GM19035 (cell line): ENCODE measurements around the gene TMPRSS4.

ENCODE experiments used
- ATAC-seq: cut with Tn5 transposase; IDR thresholded peaks from one replicate; pipeline ENCODE4 v1.9.1; 2021; ENCODE audit not compliant: unreplicated experiment

Gene TMPRSS4

DNA sequence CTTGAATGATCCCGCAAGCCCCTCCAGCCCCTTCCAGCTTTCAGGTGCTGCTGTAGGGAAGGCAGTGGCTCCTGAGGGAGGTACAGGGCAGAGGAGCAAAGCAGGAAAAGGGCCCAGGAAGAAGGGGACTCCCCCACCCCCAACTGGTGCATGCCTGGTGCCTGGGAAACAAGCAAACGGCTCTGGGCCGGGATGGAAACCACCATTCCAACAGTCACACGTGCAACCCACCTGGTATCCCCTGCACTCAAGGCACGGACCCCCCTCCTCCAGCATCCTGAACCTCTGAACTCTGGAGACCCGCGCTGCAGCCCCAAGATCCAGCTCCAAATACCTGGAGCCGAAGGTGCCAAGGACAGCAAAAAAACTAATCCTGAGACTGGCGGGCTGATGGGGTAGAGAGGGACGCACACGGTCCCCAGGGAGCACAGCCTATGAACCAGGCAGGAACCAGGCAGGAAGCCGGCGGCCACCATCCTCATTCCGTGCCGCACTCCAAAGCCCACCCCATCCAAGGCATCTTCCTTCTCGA, 75.2 kb downstream of the TMPRSS4 start:
- ATAC-seq = no peak

DNA sequence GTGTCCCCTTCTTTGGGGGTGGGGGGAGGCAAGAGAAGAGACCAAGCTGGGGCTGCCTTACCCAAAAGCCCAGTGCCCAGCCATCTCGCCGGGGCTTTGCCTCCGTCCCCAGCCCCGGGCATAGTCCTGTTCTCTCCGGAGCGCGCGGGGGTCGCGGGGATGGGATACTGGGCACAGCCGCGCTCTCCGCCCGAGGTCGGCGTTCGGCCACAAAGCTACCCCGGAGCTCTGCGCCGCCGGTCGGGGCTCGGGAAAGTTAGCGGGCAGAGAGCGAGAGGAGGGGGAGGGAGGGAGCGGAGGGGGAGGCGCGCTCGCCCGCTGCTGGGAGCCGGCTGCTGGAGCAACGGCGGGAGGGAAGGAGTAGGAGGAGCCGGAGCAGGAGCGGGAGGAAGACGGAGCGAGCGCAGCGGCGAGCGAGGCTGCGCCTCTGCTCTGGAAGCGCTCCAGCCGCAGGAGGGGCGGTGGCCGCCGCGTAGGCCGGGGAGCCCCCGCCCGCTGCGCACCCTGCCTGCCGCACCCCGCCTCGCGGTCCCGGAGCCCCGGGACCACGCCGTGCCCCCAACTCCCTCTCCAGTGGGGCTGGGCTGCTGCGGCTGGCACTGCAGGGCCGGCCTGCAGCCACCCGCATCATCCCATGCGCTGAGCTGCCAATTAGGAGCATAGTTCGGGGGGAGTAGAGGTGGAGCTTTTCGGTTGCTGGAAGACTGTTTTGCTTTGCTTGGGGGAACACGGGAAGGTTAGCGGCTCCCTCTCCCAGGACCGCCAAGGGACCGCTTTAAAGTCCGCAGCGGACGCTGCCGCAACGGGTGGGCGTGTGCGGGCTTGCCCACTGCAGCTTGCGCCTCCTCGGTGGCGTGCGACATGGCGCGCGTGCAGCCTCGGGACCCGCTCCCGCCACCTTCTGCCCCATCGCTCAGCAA, 75.9 kb downstream of the TMPRSS4 start, which contains the start of gene SCN4B:
TSS of gene SCN4B (minus strand) at position 272 of the 920 bp plus-strand sequence. CDS start at position 122, 150 bp downstream.
- ATAC-seq = no peak

DNA sequence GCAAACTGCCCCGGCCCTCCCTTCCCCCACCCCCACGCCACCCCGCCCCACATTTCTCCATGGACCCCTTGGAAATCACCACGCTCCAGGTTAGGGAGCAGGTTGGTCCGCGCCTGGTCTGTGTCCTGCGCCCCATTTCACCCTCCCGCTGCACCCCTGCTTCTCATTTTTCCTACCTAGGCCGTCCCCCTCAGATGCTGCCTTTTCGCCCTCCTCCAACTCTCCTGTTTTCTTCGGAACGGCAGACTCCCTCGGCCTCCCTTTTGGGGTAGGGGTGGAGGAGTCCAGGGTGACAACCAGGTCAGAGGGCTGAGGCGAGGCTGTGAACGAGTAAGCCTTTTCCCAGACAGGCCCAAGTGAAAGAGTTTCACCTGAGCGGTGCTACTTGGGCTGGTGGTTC, 76.6 kb downstream of the TMPRSS4 start:
- ATAC-seq = no peak

DNA sequence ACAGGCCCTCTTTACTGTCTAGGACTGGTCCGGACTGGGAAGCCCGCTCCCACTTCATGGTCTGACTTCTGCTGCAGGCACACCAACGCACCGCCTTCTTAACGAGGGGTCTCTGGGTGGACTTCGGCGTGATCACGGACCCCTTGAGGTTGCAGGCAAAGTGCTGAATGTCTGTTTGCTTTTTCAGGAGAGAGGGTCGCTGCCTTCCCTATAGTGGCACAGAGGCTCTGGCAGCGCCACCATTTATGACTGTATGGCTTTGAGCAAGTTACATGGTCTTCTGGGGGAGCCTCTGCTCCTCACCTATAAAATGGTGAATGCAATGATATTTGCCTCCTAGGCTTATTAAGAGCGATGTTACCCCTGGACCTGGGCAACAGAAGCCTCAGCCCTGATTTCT, 77.1 kb downstream of the TMPRSS4 start:
- no peak for ATAC-seq

DNA sequence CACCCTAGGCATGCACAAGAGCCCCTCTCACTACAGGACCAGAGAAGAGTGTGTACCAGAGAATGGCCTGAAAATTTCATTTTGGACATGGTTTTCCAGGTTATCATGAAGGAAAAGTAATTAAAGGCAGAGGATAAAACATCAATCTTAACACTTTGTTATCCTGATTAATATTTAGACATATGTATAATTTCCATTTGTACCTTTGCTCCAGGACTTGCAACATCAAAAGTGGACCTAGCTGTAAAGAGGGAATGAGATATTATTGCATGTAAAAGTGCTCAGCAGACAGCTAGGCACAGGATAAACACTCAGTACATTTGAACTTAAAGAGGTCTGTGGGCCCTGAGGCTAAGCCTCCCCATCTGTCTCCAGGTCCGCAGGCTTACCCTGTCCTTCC, 77.8 kb downstream of the TMPRSS4 start:
- ATAC-seq = no peak

DNA sequence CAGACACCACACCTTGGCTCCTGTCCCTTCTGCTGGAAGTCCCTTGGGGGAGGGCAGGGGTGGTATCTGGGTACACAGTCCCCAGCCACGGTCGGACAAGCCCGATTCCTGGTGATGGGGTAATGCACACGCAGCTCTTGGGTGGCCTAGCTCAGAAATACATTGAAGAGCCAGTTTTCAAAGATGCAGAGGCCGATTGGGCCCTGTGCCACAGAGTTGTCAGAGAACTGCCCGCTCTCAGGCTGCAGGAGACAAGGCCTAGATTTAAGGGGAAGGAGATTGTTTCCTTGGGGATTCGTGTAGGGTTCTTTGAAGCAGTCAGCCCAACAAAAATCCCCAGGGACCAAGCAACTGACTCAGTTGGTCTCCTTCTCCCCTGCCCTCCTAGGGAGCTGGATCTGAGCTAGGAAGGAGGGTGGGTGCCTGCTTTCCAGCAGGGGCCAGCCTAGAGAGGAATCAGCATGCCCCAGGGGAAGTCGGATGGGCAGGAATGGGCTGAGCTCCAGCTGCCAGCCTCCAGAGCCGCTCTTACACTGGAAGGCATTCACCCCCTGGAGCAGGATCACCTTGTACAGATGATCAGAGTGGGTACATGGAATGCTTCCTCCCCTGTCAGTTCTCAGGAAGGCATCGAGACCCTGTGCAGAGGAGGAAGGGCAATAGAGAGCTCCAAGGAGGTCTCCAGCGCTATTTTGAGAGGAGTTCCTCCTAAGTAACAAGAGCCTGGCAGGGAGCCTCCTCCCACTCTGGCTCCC, 79.1 kb downstream of the TMPRSS4 start:
- ATAC-seq = no peak

DNA sequence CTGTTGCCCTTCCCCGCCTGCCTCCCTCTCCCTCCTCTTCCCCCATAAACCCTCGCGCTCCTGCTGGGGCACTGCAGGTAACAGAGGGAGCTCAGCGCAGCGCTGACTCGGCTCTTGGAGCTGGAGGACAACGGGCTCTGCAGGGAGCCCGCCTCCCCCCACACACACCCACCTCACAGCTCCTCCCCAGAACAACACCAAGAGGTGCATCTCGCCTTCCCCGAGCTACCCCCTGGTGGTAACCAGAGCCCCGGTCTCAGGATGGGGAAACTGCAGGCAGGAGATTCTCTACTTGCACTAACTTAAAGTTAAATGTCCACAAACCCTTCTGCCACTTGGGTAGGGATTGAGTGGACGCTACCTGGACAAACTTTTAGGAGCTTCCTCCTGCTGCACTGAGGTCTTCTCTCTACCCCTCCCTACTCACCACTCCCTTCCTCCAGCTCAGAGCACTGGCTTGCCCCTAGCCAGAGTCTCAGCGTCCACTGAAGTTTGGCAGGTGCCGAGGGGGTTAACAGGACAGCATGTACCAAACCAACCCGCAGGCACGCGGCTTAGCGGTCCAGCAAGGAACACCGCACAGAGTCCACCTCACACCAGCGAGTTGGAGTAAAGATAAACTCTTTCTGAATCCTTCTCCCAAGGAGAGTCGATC, 79.8 kb downstream of the TMPRSS4 start:
- no peak for ATAC-seq

DNA sequence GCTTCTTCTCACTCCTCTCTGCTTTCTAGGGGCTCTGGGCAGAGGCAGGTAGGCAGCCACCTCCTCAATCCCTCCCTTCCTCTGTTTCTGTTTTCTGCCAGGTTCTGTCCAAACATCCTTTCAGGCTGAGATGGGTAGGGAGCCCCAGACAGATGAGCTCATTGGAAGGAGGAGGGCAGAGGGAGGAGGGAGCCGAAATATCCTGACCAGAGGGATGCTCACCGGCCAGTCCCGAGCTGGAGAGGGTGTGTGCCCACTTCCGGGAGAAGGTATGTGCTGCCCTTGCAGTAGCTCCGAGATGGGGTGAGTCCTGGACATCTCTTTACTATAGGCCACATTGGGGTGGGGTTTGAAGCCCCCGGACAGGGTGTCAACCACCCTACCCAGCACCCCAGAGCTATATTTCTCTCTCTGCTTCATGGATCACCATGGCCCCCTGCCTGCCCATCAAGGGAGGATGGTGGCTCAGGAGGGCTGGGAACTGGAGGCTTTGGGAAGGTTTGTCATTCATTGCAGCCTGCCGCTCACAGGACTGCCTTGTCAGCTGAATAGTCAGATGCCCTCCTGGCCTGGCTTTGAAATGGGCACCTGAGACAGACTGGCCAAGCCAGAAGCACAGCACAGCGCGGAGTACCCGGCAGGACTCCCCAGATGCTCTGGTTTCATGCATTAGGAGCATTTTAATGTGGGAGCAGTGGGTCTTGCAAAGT, 80.5 kb downstream of the TMPRSS4 start:
- no peak for ATAC-seq

DNA sequence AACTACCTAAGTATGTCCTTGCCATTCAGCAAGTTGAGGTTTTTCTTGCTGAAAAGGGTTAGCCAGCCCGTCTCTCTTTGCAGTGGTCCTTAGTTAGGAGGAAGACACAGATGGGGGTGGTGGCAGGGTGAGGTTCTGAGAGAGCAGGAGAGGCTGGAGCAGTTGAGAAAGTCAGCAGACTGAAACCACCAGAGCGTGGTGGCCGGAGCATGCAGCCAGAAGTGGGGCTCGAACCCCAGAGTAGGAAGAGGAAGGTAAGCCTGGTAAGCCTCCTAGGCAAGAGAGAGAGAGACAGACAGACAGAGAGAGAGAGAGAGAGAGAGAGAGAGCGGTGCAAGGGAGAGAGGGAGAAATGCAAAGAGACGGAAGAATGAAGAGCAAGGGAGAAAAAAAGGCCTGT, 84.9 kb downstream of the TMPRSS4 start:
- no peak for ATAC-seq

DNA sequence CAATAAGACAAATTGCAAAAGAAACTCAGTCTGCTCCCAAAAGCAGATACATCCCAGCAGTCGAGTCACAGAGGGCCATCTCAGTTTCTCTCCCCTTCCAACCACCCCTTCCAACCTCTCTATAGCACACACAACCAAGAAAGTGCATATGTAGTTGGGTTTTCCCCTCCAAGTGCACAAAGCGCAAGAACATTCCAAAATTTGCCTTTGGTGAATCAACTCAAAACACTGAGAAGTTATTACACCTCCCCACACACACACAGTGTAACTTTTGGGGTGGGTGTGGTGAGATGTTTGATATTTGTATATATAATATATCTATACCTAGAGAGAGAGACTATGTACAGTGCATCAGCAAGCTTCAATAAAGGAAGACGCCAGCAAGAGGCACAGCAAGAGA, 86.0 kb downstream of the TMPRSS4 start:
- ATAC-seq = no peak

DNA sequence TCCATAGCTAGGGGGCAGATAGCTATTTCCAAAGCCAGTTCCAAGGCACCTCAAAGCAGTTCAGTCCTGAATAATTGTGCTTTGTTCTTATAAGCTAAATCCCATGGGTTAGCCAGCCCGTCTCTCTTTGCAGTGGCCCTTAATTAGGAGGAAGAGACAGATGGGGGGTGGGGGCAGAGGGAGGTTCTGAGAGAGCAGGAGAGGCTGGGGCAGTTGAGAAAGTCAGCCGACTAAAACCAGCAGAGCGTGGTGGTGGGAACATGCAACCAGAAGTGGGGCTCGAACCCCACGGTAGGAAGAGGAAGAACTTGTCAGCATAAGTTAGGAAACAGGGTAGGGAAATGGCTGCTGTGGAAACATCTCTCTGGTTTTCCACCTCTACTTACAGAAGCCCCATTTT, 86.6 kb downstream of the TMPRSS4 start:
- ATAC-seq = no peak

DNA sequence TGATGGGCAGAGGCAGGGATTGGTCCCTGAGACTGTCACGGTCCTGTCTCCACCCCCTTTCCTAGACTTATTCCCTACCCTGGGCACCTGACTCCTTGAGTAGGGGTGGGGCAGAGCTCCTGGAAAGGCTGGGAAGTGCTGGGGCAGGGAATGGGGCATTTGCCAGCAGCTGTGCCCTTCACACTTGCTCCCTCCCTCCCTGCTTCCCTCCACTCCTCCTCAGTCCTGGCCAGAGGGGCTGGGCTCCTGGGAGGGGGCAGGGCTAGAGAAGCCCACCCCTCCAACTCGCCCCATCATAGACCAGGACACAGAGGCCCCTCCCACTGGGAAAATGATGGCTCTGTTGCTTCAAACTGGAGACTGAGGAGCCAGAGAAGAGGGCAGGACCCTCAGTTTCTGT, 88.0 kb downstream of the TMPRSS4 start:
- no peak for ATAC-seq

DNA sequence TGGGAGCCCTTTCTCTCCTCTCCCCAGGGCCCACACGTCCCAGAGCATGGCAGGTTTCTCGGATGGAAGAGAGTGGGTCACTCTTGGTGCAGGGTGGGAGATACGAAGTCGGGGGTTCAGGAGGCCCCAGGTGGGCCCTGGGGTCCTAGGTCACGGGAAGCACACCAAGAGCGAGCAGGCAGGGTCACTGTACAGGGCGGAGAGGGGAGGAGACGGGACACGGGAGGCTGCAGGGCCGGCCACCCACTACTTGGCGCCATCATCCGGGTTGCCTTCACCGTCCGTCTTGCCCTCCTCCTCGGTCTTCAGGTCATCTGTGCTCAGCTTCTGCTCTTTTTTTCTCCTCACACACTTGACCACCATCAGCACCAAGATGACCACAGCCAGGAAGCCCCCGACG, 89.8 kb downstream of the TMPRSS4 start:
- no peak for ATAC-seq

DNA sequence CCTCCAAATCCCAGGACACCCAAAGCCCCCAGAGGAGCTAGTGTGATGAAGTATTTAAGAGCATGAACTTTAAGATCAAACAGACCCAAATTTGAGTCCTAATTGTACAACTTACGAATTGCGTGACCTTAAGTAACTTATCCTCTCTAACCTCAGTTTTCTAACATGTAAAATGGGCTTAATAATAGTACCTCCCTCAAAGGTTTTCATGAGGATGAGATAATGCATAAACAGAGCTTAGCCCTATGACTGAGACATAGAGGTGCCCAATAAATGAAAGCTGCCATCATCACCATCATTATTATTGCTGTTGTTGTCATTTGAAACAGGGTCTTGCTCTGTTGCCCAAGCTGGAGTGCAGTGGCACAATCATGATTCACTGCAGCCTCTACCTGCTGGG, 90.4 kb downstream of the TMPRSS4 start:
- no peak for ATAC-seq

DNA sequence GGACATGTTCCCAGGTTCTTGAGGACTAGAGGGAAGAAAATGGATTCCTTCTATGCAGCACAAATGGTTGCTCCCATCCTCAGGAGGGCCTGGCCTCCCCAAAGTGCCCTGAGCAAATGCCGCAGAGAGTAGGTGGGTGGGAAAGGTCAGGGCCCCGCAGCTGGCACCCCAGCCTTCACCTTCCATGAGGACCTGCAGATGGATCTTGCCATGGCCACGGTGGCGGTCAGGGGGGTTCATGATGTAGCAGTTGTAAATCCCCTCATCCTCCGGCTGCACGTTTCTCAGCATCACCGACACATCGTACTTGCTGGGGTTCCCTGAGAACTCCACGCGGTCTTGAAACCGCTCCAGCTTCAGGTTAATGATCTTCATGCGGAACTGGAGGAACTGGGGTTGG, 91.0 kb downstream of the TMPRSS4 start:
- no peak for ATAC-seq

DNA sequence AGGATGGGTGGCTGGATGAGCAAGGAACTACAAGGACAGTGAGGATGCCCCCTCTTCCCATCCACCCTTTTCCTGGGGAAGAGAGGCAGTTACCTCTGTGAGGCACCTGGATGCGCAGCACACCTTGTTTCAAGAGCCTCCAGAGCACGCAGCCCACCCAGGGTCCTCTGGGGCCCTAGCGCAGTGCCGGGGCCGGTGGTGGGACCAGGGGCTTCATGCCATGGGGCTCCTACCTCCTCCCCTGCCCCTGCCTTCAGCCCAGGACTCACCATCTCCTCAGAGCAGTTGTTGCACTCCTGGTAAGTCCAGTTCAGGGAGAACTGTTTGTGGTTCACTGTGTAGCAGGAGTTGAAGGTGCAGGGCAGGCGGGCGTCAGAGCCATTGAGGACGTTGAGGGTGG, 91.4 kb downstream of the TMPRSS4 start:
- no peak for ATAC-seq

DNA sequence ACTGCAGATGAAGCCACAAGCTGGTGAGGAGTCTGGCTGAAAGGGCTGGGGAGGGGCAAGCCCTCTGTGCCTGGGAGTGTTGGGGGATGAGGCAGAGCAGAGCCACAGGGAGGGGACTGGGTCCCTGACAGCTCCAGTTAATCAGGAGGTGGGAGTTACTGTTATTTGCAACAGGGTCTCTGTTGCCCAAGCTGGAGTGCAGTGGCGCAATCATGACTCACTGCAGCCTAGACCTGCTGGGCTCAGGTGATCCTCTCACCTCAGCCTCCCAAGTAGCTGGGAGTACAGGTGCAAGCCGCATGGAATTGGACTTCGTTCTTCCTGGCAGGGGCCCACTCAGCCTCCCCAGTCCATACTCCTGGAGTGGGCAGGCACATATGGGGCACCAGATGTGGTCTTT, 91.9 kb downstream of the TMPRSS4 start:
- no peak for ATAC-seq

DNA sequence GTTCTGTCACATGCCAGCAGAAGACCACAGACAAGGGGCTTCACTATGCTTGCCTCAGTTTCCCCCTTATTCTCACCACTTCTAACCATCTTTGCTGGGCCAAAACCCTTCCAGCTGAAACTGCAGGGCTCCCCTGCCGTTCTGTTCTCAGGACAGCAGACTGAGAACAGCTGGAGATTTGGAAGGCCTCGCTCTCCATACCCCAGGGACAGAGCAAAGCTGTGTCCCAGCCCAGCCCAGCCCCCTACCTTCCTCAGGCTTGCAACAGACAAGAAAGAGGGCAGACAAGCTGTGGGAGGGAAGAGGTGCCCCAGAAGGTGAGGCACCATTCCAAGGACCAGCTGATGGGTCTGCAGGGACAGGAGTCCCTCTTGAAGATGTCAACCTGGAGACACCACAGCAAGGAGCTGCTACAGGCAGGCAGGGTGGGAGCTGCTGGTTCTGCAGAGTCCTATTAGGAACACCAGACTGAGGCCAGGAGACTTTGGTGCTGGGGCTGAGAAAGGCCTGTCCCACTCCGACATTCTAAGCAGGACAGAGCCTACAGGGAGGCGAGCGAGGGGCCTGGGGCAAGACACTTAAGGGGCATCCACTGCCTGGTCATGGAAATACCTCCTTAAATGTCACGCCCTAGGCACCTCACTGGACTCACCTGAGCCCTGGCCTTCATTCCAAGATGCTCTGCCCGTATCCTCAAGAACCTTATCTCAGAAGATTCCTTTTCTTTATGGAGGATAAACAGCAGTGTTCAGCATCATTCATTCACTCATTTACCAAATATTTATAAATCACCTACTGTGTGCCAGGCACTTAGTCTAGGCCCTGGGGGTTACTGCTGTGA, 92.6 kb downstream of the TMPRSS4 start:
- no peak for ATAC-seq

DNA sequence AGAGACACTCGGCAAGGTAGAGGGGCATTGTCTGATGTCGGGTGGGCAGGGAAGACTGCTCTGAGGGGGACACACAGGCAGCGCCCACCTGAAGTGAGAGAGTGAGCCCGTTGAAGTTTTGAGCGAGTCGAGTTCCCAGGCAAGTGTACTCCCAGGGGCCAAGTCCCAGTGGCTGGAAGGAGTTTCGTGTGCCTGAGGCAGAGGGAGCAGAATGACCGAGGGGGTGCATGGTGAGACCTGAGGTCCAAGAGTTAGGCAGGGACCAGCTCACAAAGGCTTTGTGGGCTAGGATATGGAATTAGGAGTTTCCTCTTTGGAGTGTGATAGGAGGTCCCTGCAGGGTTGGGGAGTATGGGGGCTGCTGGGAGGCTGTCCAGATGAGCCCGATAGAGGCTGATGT, 93.4 kb downstream of the TMPRSS4 start:
- no peak for ATAC-seq

DNA sequence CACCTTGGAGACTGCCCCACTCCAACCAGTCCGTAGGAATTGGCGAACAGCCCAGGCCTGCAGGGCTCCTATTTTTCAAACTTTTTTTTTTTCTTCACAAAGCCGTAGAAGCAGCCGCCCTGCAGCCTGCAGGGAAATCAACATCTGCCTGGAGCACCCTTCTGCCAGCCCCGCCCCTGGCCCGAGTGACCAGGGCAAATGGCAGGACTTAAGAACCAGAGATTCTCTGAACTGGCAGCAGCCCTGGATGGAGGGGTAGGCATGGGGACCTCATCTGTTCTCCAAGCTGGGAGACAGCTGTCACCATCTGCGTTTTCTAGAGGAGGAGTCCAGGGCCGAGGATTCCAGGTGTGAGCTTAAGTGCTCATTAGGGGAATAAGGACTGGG, 94.0 kb downstream of the TMPRSS4 start:
- no peak for ATAC-seq
